DOHH2 (cell line): ENCODE data around the gene MPPED1.

ENCODE experiments used
- H3F3A ChIP-seq: fragments of 200-600 bp; sonication (generic), shearing (Covaris generic); 2 replicates; pipeline ENCODE4 v1.6.0; 2016; ENCODE audit warnings: antibody characterized with exemption, mild to moderate bottlenecking; ENCODE audit not compliant: control insufficient read depth, insufficient read depth
- H3K27ac ChIP-seq: fragments of 200-600 bp; sonication (generic); 2 replicates; pipeline ENCODE4 v1.5.1; 2014; ENCODE audit warnings: low read depth, mild to moderate bottlenecking, low read length, moderate library complexity
- H3K27me3 ChIP-seq: fragments of 200-600 bp; sonication (generic); 2 replicates; pipeline ENCODE4 v1.6.1; 2014; ENCODE audit warnings: mild to moderate bottlenecking, low read length, mixed read lengths; ENCODE audit not compliant: control insufficient read depth
- H3K36me3 ChIP-seq: fragments of 200-600 bp; sonication (generic); 2 replicates; pipeline ENCODE4 v1.6.1; 2014; ENCODE audit warnings: mild to moderate bottlenecking, low read length, moderate library complexity, mixed read lengths; ENCODE audit not compliant: control insufficient read depth
- H3K4me1 ChIP-seq: fragments of 200-600 bp; sonication (generic); 2 replicates; pipeline ENCODE4 v1.6.1; 2014; ENCODE audit warnings: mild to moderate bottlenecking, low read length, mixed read lengths; ENCODE audit not compliant: control insufficient read depth
- H3K4me2 ChIP-seq: fragments of 200-600 bp; sonication (generic); 2 replicates; pipeline ENCODE4 v1.6.0; 2014; ENCODE audit warnings: mild to moderate bottlenecking, low read length, moderate library complexity
- H3K4me3 ChIP-seq: fragments of 200-600 bp; sonication (generic); 2 replicates; pipeline ENCODE4 v1.5.1; 2014; ENCODE audit warnings: mild to moderate bottlenecking, low read length, mixed read lengths
- H3K79me2 ChIP-seq: fragments of 200-600 bp; sonication (generic); 2 replicates; pipeline ENCODE4 v1.6.1; 2014; ENCODE audit warnings: mild to moderate bottlenecking, low read length, mixed read lengths; ENCODE audit not compliant: control insufficient read depth
- H3K9me2 ChIP-seq: fragments of 200-600 bp; sonication (generic); replicated peaks from 2 replicates; pipeline ENCODE4 v1.6.1; 2014; ENCODE audit warnings: mild to moderate bottlenecking, low read length, mixed read lengths; ENCODE audit not compliant: control insufficient read depth
- H3K9me3 ChIP-seq: fragments of 200-600 bp; sonication (generic); 2 replicates; pipeline ENCODE4 v1.6.1; 2014; ENCODE audit warnings: antibody characterized with exemption, low read length, mixed read lengths; ENCODE audit not compliant: control insufficient read depth, insufficient read depth
- H4K20me1 ChIP-seq: fragments of 200-600 bp; sonication (generic); 2 replicates; pipeline ENCODE4 v1.6.0; 2014; ENCODE audit warnings: low read depth, mild to moderate bottlenecking, antibody characterized with exemption, low read length, moderate library complexity; ENCODE audit not compliant: control insufficient read depth, insufficient read depth
- EZH2phosphoT487 ChIP-seq: fragments of 200-600 bp; sonication (generic); IDR thresholded peaks from 2 replicates; pipeline ENCODE4 v1.6.1; 2017; ENCODE audit warnings: borderline replicate concordance, mild to moderate bottlenecking, antibody characterized with exemption, low read length, moderate library complexity, mixed read lengths
- TF ChIP-seq, protein P1 (sequence below): fragments of 200-600 bp; sonication (generic); IDR thresholded peaks from one replicate; pipeline ENCODE4 v1.5.1; 2014; ENCODE audit warnings: antibody characterized with exemption, mild to moderate bottlenecking, low read depth, low read length; ENCODE audit not compliant: poor library complexity, severe bottlenecking

Gene MPPED1

DNA sequence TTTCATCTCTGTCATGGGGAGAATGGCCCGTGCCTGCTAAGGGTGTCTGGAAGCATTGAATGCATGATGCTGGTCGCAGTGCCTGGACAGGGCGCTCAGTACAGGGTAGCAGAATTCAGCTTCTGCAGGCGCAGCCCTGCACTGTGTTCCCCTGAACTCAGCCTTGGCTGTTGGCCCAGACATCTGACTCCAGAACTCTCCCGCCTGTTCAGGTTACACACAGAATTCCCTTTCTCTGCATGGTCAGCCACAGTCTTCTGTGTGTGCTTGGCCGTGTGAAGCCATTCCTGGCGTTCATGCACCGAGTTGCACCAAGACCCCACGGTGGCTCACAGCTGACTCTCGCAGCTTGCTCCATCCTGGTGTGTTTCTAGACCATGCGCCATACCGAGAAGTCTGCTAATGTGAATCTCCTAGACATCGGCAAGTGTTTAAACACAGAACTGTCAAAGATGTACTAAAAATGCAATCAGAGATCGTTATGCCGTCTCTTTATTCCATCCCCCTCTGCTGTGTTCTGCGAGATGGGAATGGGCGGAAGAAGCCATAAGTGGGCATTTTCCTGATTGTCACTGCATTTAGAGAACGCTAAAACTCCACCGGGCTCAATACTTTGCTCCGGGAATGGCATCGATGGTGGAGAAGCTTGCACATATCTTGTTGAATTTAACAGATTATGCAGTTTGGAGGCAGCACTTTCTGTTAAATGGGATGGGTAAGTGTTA is 55.6 kb downstream of the MPPED1 start:
- no peaks in the 10 kb centered on the region for H3F3A ChIP-seq
- TF ChIP-seq, protein P1, sequence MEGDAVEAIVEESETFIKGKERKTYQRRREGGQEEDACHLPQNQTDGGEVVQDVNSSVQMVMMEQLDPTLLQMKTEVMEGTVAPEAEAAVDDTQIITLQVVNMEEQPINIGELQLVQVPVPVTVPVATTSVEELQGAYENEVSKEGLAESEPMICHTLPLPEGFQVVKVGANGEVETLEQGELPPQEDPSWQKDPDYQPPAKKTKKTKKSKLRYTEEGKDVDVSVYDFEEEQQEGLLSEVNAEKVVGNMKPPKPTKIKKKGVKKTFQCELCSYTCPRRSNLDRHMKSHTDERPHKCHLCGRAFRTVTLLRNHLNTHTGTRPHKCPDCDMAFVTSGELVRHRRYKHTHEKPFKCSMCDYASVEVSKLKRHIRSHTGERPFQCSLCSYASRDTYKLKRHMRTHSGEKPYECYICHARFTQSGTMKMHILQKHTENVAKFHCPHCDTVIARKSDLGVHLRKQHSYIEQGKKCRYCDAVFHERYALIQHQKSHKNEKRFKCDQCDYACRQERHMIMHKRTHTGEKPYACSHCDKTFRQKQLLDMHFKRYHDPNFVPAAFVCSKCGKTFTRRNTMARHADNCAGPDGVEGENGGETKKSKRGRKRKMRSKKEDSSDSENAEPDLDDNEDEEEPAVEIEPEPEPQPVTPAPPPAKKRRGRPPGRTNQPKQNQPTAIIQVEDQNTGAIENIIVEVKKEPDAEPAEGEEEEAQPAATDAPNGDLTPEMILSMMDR: no peak
- TF ChIP-seq EZH2phosphoT487: no peak
- no peaks in the 10 kb centered on the region for H3K27me3 ChIP-seq
- H3K4me1 ChIP-seq: no peaks in the 10 kb centered on the region
- H3K4me3 ChIP-seq: no peak overlapping the region
- H3K79me2 ChIP-seq: no peaks in the 10 kb centered on the region
- H4K20me1 ChIP-seq: no peaks in the 10 kb centered on the region
- no peak overlapping the region for H3K27ac ChIP-seq
- H3K36me3 ChIP-seq: no peaks in the 10 kb centered on the region
- H3K4me2 ChIP-seq: no peak overlapping the region
- H3K9me2 ChIP-seq: no peaks in the 10 kb centered on the region
- no peaks in the 10 kb centered on the region for H3K9me3 ChIP-seq

DNA sequence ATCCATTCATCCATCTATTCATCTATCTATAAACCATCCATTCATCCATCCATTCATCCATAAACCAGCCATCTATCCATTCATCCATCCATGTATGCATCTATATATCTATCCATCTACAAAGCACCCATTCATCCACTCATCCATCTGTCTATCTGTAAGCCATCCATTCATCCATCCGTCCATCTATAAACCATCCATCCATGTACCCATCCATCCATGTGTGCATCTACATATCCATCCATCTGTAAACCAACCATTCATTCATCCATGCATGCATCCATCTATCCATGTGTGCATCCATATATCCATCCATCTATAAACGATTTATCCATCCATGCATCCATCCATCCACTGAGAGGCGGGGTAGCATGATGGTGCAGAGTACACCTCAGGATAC is 58.4 kb downstream of the MPPED1 start:
- no peaks in the 10 kb centered on the region for H4K20me1 ChIP-seq
- H3K27ac ChIP-seq: no peak overlapping the region
- H3K9me2 ChIP-seq: no peaks in the 10 kb centered on the region
- H3K9me3 ChIP-seq: no peaks in the 10 kb centered on the region
- no peak overlapping the region for H3K4me3 ChIP-seq
- no peaks in the 10 kb centered on the region for H3K4me1 ChIP-seq
- TF ChIP-seq, protein P1: no peak
- no peak for TF ChIP-seq EZH2phosphoT487
- no peak overlapping the region for H3K4me2 ChIP-seq
- H3K36me3 ChIP-seq: no peaks in the 10 kb centered on the region
- H3F3A ChIP-seq: no peaks in the 10 kb centered on the region
- H3K27me3 ChIP-seq: no peaks in the 10 kb centered on the region
- H3K79me2 ChIP-seq: no peaks in the 10 kb centered on the region

DNA sequence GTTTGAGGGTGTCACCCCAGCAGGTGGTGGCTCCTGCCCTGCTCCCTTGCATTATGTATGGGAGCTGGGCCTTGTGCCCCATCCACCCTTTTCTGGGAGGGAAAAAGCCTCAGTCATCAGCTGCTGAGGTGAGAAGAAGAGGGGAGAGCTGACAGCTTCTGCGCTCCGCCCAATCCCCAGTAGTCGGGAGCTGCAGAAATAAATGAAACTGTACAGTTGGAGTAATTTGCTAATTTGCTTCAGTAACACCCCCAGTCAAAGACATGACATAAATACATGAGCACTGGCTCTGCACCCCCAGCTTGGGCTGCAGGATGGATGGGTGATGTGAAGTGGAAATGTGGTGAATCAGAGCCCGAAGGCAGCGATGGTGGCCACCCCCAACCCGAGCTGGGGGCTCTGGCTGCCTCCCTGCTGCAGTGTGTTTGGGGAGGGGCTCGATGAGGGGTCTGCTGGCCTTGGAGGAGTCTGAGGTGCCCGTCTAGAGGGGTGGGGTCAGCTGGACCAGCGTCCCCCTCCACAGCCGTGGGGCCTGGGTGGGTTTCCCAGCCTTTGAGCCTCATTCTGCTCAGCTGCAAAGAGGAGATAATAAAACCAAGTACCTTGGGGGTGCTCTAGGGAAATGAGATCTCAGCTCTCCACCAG is 59.2 kb downstream of the MPPED1 start:
- H3K9me3 ChIP-seq: no peaks in the 10 kb centered on the region
- H3K9me2 ChIP-seq: no peaks in the 10 kb centered on the region
- TF ChIP-seq EZH2phosphoT487: no peak
- TF ChIP-seq, protein P1: no peak

More for the DNA sequence above, 59.2 kb downstream of the MPPED1 start:
- no peak overlapping the region for H3K27ac ChIP-seq
- no peaks in the 10 kb centered on the region for H3F3A ChIP-seq
- no peaks in the 10 kb centered on the region for H3K4me1 ChIP-seq
- H3K4me2 ChIP-seq: no peak overlapping the region
- no peaks in the 10 kb centered on the region for H3K36me3 ChIP-seq
- no peaks in the 10 kb centered on the region for H3K27me3 ChIP-seq
- no peaks in the 10 kb centered on the region for H4K20me1 ChIP-seq
- no peaks in the 10 kb centered on the region for H3K79me2 ChIP-seq
- no peak overlapping the region for H3K4me3 ChIP-seq
